Transverse colon (tissue), 4 donors: ENCODE measurements around the gene RAD9A. TPM values are rescaled to one million over a fixed set of nuclear protein-coding genes. Genes with fewer than 3 reads are reported as not detected.

Experiments used
- DNase-seq: peaks from one replicate; pipeline ENCODE4 v3.0.0-alpha.2; 2019
- H3K27ac ChIP-seq, 4 donors: fragments of 200-600 bp; sonication (generic); 2 replicates each; pipeline ENCODE4 v1.5.1; 2016 to 2018; ENCODE audit warnings: inconsistent platforms in 4 of 4
- H3K27me3 ChIP-seq: fragments of 200-600 bp; sonication (generic); 2 replicates; pipeline ENCODE4 v1.5.1; 2017; ENCODE audit warnings: inconsistent platforms
- H3K36me3 ChIP-seq, 4 donors: fragments of 200-600 bp; sonication (generic); 2 replicates each; pipeline ENCODE4 v1.5.1; 2017 to 2019; ENCODE audit warnings: inconsistent platforms in 4 of 4
- H3K4me1 ChIP-seq, 4 donors: fragments of 200-600 bp; sonication (generic); 2 replicates each; pipeline ENCODE4 v1.5.1; 2017 to 2020; ENCODE audit warnings: inconsistent platforms in 4 of 4
- H3K4me3 ChIP-seq, 4 donors: fragments of 200-600 bp; sonication (generic); 1 replicate in 1 of 4; 2 replicates in 3 of 4; pipeline versions ENCODE4 v1.5.1 to v1.6.1; 2017 to 2019; ENCODE audit warnings: inconsistent platforms in 4 of 4
- H3K9me3 ChIP-seq, 2 donors: fragments of 200-600 bp; sonication (generic); 2 replicates each; pipeline ENCODE4 v1.5.1; 2017 to 2019; ENCODE audit warnings: inconsistent platforms in 2 of 2
- EP300 ChIP-seq: sonication (generic); formaldehyde crosslinking; IDR thresholded peaks from one replicate; pipeline ENCODE4 v1.6.1; 2017; ENCODE audit warnings: antibody characterized with exemption, low read depth
- POLR2A ChIP-seq: fragments of 450-650 bp; IDR thresholded peaks from one replicate; pipeline ENCODE4 v1.6.1; 2016; ENCODE audit warnings: antibody characterized with exemption, mild to moderate bottlenecking, moderate library complexity
- POLR2AphosphoS5 ChIP-seq, 3 donors: sonication (generic); formaldehyde crosslinking; IDR thresholded peaks; one replicate each; pipeline ENCODE4 v1.6.1; 2016; ENCODE audit warnings: antibody characterized with exemption in 3 of 3
- WGBS, 2 donors: methylation state at CpG; one replicate each; pipeline ENCODE4 v1.1.5; 2018; ENCODE audit warnings: low coverage in 1 of 2; 5-methylcytosine and 5-hydroxymethylcytosine counted together
- in situ Hi-C, 4 donors: fragments of 200-750 bp; cut with MboI; loops; one replicate each; pipeline versions ENCODE4 v1.15.0 to v1.15.1; 2017; ENCODE audit warnings: low sequenced_read_pairs in 3 of 4, low pct_ligation_motif_present in 1 of 4, low pct_unique_long_range_greater_than_20kb in 1 of 4
- intact Hi-C: fragments of 100-400 bp; cut with DNase I; formaldehyde crosslinking; loops from one replicate; pipeline ENCODE4 v1.15.1; 2023; ENCODE audit warnings: low total_unique reads
- total RNA-seq, 4 donors: library from RNA; depleted of rRNA; stranded (reverse); fragments of >200 nt; gene quantifications; one replicate each; pipeline ENCODE4 v1.1.0, GENCODE V29; 2016
- TF ChIP-seq, protein P1 (sequence below), 5 experiments: fragments of 200-600 bp in 3 of 5; fragments of 450-650 bp in 2 of 5; sonication (generic) in 3 of 5; IDR thresholded peaks; 1 replicate in 2 of 5; 2 replicates in 3 of 5; pipeline ENCODE4 v1.5.1; 2016 to 2017; ENCODE audit warnings: antibody characterized with exemption in 5 of 5, inconsistent platforms in 3 of 5, mild to moderate bottlenecking in 2 of 5, moderate library complexity in 1 of 5

RAD9A gene
- total RNA-seq, 4 donors from 2014 or later: 37.8 to 470 (median 95.3) TPM

DNA sequence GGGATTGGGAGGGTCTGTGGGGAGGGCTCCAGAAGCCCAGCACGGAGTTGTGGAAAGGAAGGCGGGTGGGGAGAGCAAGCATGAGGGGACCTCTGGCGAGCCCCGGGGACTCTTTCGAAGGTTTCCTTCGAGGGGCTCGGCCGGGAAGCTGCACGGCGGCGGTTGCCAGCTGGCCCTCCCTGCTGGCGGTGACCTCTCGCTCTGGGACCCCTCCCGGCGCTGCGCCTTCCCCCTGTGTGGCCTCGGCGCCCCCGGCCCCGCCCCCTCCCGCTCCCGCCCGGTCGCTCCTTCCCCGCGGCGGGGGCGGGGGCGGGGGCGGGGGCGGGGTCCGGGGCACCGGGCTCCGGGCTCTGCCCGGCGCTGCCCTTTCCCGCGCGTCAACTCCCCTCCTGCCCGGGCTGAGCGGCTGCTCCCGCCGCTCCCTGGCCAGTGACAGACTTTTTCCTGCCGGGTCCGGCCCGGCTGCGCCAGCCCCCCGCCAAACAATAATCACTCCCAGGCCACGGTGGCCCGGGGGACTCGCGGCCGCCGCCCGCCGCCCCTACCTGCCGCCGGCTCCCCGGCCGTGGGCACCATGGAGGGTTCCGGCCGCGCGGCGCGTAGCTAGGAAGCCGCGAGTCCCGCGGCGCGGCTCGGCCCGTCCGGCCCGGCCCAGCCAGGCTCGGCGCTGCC is 19.3 kb upstream of the RAD9A start:
- 1% methylated on average over 40 of the region's 78 CpGs; no CpG with 5 or more reads in 1 of the 2 donors for WGBS, 2 donors
- H3K27ac ChIP-seq: peak overlapping the region; percentile 90 to 96 (median 95)
- TF ChIP-seq POLR2AphosphoS5 (IDR thresholded peaks at IDR 0.05): no peak
- TF ChIP-seq POLR2A: peak; percentile 33
- no peak for TF ChIP-seq EP300
- intact Hi-C loops (no loop called here), in situ Hi-C loops (no loop called here)
- no peaks in the 10 kb centered on the region for H3K36me3 ChIP-seq
- no peaks in the 10 kb centered on the region for H3K9me3 ChIP-seq
- peak overlapping the region; percentile 58 to 94 (median 84) for H3K4me3 ChIP-seq
- peaks cover 19 to 58% (median 54%) of the 10 kb centered on the region in 4 donors for H3K4me1 ChIP-seq
- DNase-seq: no peak
- H3K27me3 ChIP-seq: no peaks in the 10 kb centered on the region

DNA sequence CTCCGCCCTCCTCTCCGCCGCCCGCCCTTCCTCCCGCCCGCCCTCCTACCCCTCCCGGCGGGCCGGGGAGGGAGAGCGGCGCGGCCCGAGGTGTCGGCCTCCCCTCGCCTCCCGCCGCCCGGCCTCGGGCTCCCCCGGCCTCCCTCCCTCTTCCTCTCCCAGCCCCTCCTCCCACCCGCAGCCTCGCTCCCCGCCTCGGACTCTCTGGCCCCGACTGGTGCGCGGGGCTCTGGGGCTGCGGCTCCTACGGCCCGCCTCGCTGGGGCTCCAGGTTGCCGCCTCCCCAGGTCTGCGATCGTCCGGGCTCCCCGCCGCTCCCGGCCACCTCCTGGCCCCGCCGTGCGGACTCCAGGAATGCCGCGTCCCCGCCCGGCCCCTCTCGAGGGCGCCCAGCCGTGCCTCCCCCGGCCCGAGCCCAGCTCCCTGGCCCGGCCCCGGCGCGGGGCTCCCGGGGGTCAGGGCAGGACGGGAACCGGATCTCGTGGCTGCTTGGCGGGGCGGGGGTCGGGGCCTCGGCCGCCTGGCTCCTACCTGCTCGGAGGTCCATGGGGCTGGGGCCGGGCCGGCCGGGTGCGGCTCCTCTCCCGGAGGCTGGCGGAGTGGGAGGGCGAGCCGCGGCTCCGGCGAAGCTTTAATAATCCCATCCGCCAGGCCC is 18.7 kb upstream of the RAD9A start, which contains the start of gene CLCF1:
TSS of gene CLCF1 (minus strand) at position 606 of the 655 bp plus-strand sequence. CDS start at position 547, 59 bp downstream.
- no peaks in the 10 kb centered on the region for H3K27me3 ChIP-seq
- DNase-seq: peak; percentile 77
- H3K4me1 ChIP-seq: peaks cover 19 to 51% (median 48%) of the 10 kb centered on the region in 4 donors
- WGBS, 2 donors: 1% methylated on average over 43 of the region's 76 CpGs; no CpG with 5 or more reads in 1 of the 2 donors
- H3K27ac ChIP-seq: peak within 1 kb of the TSS; percentile 90 to 96 (median 95)
- intact Hi-C loops (no loop called here), in situ Hi-C loops (no loop called here)
- H3K36me3 ChIP-seq: no peaks in the 10 kb centered on the region
- peak within 1 kb of the TSS; percentile 58 to 94 (median 84) for H3K4me3 ChIP-seq
- TF ChIP-seq POLR2A (no peak), POLR2AphosphoS5 (IDR thresholded peaks at IDR 0.05) (peak in 2 of 3 donors; percentile 19 to 44)
- no peaks in the 10 kb centered on the region for H3K9me3 ChIP-seq

DNA sequence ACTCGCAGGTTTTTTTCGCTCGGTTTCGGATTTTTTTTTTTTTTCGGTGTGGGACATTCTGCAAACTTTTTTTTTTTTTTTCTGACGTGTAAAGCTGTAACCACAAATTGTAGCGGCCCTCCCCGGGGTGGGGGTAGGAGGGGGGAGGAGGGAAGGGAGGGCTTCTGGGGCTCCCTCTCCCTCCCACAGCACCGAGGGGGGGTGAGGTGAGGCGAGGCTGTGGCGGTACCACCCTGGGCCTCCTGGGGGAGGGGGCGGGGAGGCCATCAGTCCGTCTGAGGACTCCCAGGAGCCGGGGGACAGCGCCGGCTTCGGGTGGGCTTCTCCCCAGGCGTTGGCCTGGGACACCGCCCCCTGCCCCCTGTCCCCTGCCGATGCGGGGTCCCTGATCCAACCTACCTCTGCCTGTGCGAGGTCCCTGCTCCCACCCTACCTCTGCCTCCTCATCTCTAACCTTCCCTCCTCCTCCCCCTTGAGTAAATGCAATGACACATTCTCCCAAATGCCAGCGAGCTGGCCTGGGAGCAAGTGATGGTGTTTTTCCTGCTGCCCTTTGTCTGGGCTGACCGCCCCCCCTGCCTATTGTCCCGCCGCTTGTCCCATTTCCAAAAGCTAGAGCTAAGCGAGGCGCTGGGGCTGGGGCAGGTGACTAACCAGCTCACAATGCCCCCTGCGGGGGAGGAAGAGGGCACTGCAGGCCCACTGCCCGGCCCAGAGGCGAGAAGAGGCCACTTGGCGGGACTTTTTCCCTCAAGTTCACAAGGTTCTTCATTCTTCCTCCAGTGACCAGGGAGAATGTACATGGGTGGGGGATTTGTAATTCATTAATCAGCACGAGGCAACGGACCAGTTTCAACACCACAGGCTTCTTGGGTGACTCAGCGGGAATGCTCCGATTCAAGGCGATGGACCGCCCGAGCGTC is 17.9 kb upstream of the RAD9A start:
- Histone ChIP-seq H3K4me3 (peak overlapping the region; percentile 58 to 94 (median 84)), H3K27ac (peak overlapping the region; percentile 90 to 96 (median 95)), H3K4me1 (peaks cover 19 to 47% (median 47%) of the 10 kb centered on the region in 4 donors), H3K27me3 (no peaks in the 10 kb centered on the region), H3K36me3 (no peaks in the 10 kb centered on the region), H3K9me3 (no peaks in the 10 kb centered on the region)
- 7% methylated on average over 36 of the region's 40 CpGs; no CpG with 5 or more reads in 1 of the 2 donors for WGBS, 2 donors
- intact Hi-C loops: no loop called here
- TF ChIP-seq POLR2A (no peak), POLR2AphosphoS5 (IDR thresholded peaks at IDR 0.05) (peak in 2 of 3 donors; percentile 21 to 52), EP300 (no peak)
- TF ChIP-seq, protein P1, sequence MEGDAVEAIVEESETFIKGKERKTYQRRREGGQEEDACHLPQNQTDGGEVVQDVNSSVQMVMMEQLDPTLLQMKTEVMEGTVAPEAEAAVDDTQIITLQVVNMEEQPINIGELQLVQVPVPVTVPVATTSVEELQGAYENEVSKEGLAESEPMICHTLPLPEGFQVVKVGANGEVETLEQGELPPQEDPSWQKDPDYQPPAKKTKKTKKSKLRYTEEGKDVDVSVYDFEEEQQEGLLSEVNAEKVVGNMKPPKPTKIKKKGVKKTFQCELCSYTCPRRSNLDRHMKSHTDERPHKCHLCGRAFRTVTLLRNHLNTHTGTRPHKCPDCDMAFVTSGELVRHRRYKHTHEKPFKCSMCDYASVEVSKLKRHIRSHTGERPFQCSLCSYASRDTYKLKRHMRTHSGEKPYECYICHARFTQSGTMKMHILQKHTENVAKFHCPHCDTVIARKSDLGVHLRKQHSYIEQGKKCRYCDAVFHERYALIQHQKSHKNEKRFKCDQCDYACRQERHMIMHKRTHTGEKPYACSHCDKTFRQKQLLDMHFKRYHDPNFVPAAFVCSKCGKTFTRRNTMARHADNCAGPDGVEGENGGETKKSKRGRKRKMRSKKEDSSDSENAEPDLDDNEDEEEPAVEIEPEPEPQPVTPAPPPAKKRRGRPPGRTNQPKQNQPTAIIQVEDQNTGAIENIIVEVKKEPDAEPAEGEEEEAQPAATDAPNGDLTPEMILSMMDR (IDR thresholded peaks at IDR 0.05): peak; percentile 44 to 81 (median 57)
- in situ Hi-C loops: no loop called here
- DNase-seq: peak; percentile 83

DNA sequence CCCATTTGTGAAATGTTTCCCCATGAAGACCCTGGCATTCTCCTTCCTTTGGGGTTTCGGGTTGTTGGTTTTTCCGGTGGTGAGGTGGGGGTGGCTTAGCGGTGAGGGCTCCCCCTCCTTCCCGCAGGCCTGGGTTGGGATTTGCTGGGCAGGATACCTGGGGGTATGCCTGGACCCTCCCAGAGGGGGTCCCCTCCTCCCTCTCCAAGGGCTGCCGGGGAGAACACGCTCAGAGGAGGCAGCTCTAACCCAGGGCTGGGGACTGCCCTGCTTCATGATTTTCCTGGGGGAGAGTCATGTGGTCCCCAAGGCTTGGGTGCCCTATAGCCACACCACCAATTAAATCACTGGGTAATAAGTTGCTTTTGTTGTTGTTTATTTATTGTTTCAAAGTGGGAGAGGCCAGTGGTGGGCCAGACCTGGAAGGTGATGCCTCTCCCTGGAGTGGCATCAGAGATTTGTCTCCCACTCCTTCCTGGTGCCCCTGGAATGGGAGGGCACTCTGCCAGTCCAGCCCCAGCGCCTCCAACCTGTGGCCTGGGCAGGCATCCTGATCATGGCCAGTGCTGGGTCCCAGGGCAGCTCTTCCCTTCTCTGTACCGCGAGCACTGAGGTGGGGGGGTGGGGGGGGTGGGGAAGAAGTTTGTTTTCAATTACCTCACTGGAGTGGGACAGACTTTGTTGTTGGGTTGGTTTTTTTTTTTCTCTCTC is 17.1 kb upstream of the RAD9A start:
- 38% methylated on average over 9 of the region's 9 CpGs; no CpG with 5 or more reads in 1 of the 2 donors for WGBS, 2 donors
- Histone ChIP-seq H3K9me3 (no peaks in the 10 kb centered on the region), H3K27me3 (no peaks in the 10 kb centered on the region), H3K4me1 (peaks cover 19 to 49% (median 41%) of the 10 kb centered on the region in 4 donors), H3K36me3 (no peaks in the 10 kb centered on the region), H3K27ac (peak overlapping the region; percentile 90 to 96 (median 95)), H3K4me3 (no peak overlapping the region)
- TF ChIP-seq POLR2A: no peak
- TF ChIP-seq, protein P1 (IDR thresholded peaks at IDR 0.05): no peak
- no peak for TF ChIP-seq EP300
- no peak for TF ChIP-seq POLR2AphosphoS5 (IDR thresholded peaks at IDR 0.05)
- intact Hi-C loops (no loop called here), in situ Hi-C loops (loop anchor here in 1 of 4 donors (25.0 kb wide), 1 partner anchor 112 kb away; the partner anchor contains the start of gene GRK2)
- DNase-seq: no peak
